ENCODE measurements around the gene AMZ1. TPM values are rescaled to one million over a fixed set of nuclear protein-coding genes. Genes with fewer than 3 reads are reported as not detected.
A peak's percentile ranks its signal among the peaks of the same experiment; 100 is the strongest.
"Not testable (repeated sequence)": the region's sequence is repeated elsewhere in the genome, so short reads cannot be mapped to it uniquely, and the experiment has no call there.

AMZ1 gene
- polyA plus RNA-seq, 10 donors: 0.07 to 0.43 (median 0.19) TPM

DNA sequence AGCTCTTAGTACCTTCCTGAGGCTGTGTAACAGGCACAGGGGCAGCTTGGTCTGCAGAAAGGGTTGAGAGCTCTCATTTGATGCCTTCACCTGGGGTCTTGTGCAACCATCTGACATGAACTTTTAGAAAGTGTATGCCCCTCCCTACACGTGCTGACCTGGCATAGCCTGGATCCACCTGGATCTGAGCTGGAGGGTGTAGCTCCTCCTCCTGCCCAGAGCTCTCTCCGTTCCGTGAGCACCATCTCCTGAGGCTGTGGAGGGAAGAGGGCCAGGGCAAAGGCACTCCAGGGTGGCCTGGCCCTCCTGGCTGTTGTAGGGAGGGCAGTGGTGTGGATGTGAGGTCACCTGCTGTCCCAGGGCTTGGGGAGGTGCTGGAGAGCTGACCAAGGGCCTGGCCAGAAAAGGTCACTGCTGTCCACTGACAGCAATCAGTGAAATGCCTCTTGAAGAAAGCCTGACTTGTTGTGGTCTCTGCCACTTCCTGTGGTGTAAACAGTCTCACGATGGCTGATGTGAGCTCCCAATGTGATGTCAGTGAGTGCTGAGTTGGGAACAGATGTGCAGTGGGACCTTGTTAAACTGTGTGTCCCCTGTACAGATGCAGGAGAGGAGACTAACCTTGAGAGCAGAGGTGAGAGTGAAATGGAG, 23.0 kb downstream of the AMZ1 start:
- DNase-seq: no peak

GRCh38 chr7:2711895-2712675, 24.1 kb downstream of the AMZ1 start:
- no peak for DNase-seq

GRCh38 chr7:2713370-2713769, 25.4 kb downstream of the AMZ1 start:
- peak in 1 of 3 donors; percentile 58 for DNase-seq

DNA sequence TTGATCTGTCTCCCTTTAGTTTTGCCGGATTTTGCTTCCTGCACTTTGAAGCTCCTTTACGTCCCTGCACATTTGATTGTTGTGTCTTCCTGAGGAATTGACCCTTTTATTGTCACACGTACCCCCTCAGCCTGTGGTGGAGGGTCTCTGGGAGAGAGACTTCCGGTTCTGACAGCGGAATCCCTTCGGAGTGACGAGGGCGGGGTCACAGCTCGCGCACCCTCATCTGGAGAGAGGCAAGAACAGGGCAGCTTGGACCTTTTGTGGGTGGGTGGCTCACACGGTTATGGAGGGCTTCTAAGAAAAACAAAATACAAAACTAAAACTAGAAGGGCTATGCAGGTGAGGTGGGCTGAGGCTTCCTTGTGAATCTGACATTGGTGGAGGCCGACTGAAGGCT, 26.0 kb downstream of the AMZ1 start:
- DNase-seq: no peak

DNA sequence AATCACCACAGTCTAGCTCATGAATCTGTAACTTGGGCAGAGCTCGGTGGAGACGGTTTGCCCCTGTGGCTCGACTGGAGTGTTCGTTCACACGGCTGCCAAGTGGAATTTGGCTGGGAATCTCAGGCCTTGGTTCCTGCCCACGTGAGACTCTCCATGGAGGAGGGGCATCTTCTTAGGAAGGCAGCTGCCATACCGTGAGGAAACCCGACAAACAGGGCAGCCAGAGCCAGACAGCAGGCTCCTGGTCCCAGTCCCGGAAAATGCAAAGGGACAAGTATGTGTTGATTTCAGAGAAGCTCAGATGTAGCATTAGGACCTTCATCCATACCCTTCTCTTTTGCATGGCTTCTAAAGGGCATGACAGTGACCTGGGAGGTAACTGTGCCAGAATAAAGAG, 26.6 kb downstream of the AMZ1 start:
- no peak for DNase-seq

DNA sequence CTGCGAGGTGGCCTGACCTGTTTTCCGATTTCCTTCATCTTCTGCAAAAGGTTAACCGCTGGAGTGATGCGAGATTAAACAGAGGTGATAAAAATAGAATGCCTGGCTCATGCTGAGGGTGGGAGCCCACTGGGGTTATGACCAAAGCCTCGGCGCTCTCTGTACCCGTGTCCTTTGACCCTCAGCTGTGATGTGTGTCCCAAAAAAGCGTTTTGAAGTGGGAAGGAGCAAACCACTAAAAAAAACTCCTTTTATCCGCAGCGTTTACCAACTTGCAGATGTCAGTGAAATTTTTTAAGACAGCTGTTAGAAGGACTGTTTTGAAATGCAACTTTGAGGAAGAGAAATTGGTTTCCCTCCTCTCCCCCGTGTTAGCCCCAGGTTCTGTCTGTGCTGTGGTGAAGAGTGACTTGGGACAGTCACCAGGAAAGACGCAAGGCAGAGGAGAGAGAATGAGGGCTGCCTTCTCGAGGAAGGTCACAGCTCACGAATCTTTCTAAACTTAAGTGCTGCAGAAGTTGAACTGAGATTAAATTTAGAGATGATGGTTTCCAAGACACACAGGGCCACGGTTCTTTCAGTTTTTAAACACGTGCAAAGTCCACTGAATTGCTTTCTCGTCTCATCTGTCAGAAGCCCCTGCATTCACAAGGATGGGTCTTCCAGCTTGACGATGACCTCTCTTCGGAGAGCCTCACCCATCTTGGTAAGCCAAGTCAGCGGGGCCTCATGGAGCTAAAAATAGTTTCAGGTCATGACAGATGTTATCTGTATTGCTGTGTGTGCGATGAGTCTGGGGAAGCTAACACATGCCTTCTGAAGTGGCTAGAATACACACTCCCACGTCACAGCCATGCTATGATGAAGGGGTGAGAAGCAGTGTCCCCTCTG, 27.6 kb downstream of the AMZ1 start:
- no peak for DNase-seq

GRCh38 chr7:2716488-2716887, 28.5 kb downstream of the AMZ1 start:
- no peak for DNase-seq

DNA sequence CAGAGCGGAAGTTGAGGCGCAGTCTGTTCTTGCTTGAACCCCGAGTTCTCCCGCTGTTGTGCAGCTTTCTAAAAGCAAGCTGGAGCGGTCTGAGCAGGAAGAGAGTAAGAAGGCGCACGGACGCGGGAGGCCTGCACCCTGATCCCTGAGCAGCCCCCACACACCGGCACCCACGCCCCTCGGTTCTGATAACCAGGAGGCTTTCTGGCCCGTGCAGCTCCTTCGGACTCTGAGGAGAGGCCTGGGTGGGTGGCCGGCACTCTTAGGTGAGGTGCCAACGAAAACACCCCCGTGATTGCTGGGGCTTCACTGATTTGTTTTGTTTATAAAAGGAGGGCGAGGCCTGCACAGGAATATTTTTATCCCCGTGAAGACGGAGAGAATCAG, 28.9 kb downstream of the AMZ1 start:
- DNase-seq: no peak

DNA sequence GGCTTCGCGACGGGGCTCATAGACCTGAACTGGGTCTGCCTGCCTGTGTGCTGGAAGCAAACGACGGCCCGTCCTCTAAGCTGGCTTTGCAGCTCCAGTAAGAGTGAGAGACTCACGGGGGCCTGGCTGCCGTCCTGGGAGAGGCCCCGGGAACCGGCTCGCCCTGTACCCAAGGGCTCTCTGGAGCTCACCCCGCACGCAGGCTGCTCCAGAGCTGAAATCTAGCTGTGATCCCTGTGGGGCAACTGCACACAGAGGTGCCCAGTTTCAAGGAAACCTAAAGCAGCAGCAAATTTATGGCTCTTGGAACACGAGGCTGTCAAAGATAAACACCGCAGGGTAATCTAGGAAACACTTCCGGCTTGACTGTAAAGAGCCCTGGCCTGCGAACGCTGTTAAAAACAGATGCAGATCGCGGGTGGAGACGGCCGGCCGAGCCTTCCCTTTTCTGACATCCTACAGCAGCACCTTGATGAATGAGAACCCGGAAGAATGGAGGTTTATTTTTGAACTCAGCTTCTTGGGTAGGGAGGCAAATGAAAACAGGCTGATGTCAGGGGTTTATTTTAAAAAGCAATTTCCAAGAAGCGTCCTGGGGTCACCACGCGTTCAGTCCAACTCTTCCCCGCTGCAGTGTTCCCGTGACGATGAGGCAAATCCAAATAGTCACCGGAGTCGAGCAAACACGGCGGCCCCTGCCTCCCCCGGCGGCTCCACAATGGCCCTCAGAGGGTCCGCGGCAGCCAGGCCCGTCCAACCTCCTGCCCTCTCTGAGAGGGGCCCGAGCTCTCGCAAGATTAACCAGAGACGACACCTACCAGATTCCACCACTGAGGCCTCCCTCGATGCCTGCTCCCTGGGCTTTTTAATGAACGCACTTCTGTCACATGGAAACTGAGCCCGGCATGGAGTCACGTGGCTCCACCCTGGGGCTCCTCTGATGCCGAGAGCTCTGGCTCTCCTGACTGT, 29.6 kb downstream of the AMZ1 start:
- peak in 2 of 3 donors; percentile 47 to 80 for DNase-seq

DNA sequence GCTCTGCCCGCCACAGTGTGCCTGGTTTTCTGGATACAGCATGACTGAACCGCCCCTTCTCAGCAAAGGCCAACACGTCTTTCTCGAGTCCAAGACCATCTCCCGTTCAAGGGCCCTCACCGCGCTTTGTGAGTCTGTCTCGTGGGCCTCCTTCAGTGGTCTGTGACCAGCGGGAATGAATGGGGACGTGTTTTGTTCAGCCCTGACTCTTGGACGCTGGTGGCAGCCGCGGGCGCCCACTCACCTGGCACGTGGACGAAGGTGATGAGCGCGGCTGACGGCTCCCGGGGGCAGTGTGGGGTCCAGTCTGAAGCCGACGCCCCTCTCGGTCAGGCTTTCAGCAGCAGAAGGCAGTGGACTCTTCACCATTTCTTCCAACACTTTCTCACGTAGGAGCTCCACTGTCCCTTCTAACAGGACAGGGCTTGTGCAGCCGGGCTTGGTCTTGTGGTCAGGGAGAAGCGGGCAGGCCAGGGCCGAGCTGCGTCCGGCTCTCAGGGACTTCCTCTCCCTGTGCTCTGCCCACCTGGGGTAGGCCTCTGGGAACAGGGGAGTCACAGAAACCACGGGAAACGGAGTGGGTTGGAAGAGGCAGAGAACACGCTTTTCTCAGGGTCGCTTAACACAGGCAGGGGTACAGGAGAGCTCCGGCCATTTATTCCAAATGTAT, 30.4 kb downstream of the AMZ1 start:
- DNase-seq: no peak

- DNase-seq: no peak
Measured at GRCh38 chr7:2719007-2719406, 31.0 kb downstream of the AMZ1 start.

DNA sequence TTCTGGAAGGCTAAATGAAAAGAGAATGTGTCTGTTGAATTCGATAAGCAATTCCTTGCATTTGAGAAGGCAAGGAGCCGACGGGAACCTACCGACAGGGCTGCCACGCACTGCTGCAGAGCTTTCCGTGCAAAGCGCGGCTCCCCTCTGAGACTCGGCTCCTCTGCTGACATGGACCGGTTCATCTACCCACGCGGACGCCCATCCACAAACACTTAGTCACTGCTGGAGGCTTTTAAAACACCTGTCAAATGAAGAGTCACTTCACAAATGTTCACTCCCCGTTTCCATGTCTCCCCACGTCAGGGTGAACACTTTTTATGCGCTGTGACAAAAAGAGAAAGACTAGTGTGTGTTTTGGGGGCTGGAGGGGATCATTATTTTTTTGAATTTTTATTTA, 32.0 kb downstream of the AMZ1 start:
- DNase-seq: no peak

DNA sequence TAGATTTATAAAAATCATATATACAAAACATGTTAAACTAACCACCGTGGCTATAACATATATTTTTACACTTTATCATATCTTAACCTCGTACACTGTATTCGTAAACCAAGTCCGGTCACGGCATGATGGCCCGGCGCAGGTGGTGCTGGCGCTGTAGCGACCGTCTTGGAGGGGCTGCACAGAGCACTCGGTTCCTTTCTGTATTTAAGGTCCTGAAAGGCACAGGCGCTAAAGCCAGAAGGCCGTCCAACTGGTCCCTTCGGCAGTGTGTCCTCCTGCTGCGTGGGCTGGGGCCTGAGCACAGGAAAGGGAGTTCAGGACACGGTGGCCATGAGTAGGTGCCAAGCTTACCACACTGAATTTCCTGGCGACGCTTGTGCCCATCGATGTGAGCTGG, 33.8 kb downstream of the AMZ1 start:
- no peak for DNase-seq

- no peak for DNase-seq
Measured at GRCh38 chr7:2722591-2722990, 34.6 kb downstream of the AMZ1 start.

DNA sequence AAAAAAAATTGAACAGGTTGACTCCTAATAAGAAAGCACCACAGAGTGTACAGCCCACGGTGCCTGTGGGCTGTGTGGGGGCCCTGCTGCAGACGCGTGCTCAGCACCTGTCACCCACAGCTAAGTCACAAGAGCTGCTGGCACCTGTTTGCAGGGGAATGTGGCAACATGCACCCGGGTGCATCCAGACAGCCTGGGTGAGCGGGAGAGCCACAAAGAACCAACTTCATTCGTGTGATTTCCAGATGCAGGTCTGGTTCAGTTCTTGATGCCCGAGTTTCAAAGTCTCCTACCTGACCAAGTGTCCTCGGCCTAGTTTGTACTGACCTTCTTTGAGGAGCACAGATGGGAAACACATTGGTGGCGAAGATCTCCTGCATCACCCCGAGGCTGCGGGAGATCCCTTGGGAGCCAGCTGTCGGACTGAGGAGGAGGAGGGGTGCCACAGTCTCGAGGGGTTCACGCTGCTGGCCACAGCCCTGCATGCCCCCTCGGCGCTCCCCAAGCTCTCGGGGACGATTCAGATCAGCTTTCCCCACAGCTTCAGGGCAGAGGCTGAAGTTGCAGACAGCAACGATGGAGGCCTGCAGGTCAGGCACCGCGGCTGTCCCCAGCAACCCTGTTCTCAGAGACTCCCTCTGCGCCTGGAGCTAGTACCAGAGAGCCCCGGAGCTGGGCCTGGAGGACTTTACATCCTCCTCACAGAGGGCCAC, 35.3 kb downstream of the AMZ1 start:
- DNase-seq: no peak

DNA sequence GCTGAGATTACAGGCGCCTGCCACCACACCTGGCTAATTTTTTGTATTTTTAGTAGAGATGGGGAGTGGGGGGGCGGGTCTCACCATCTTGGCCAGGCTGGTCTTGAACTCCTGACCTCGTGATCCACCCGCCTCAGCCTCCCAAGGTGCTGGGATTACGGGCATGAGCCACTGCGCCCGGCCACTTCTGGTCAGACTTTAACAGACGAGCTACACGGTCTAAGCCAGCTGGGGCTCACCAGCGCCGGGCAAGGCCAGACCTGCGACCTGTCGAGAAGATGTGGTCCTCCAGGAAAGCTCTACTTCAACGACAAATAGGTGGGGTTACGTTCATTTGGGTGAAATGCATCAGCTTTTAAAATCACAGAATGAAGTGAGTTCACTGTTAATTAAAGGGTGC, 36.0 kb downstream of the AMZ1 start:
- not testable (repeated sequence) for DNase-seq

GRCh38 chr7:2724453-2725177, 36.6 kb downstream of the AMZ1 start:
- no peak for DNase-seq

DNA sequence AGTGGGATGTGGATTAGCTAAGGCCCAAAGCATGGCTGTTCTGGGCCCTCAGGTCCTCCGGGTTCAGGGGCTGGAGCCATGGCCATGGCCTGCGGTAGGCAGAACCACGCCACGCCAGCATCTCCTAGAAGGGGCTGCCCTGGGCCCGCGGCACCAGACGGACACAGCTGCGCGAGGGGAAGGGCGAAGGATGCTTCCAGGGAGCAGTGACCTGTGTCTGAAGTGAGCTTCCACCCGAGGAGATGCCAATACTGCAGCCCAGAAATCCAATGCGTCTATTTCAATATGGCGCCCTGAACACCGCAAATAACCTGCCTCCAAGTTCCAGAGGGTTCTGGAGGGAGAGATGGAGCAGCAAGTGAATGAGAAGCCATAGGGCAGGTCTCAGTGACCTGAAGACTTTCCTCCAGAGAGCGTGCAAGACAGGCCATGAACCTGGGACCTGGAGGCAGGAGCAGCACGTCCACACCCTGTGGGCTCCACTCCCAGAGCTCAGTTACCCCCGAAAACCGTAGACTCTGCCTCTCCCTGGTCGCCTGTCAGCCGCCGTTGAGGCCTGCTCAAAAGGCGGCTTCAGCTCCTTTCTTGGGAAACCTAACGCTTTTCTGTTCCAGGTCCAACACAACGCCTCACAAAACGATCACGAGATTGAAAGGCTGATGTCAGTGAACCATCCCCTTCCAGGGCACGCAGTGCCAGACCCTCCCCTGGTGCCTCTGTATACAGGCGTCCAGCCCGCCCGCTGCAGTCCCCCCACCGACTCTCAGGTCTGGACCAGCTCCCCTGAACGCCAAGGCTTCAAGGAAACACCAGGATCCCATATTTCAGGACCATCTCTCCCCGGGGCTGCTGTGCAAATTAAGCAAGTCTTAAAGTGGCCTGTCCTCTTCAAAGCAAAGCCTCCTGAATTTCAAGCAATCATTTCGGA, 37.4 kb downstream of the AMZ1 start:
- DNase-seq: no peak

Measured in muscle of back (tissue), 11 donors.